GM12864 (cell line): ENCODE results near the gene TTF2.

ENCODE experiments used
- DNase-seq: peaks from one replicate; pipeline ENCODE4 v3.0.0-alpha.2; 2011; ENCODE audit warnings: low read depth
- H3K4me3 ChIP-seq: 2 replicates; pipeline ENCODE4 v1.5.1; 2011; ENCODE audit warnings: mild to moderate bottlenecking, low read depth, low read length, control low read depth
- CTCF ChIP-seq: IDR thresholded peaks from 2 replicates; pipeline ENCODE4 v1.5.1; 2011; ENCODE audit warnings: low read depth, mild to moderate bottlenecking, moderate library complexity, low read length, control low read depth, inconsistent platforms; ENCODE audit errors: missing control alignments

The TTF2 gene

GRCh38 chr1:117124661-117125060 is 64.5 kb downstream of the TTF2 start:
- no peak for TF ChIP-seq CTCF
- no peak for DNase-seq
- no peak overlapping the region for H3K4me3 ChIP-seq

GRCh38 chr1:117127795-117128194 is 67.7 kb downstream of the TTF2 start:
- H3K4me3 ChIP-seq, result no peak overlapping the region
- DNase-seq, result no peak
- TF ChIP-seq CTCF, result no peak

GRCh38 chr1:117128323-117129079 is 68.4 kb downstream of the TTF2 start:
- no peak for DNase-seq
- peak; percentile 28 for TF ChIP-seq CTCF
- H3K4me3 ChIP-seq, result no peak overlapping the region

GRCh38 chr1:117130526-117130925 is 70.4 kb downstream of the TTF2 start:
- no peak for TF ChIP-seq CTCF
- no peak for DNase-seq
- no peak overlapping the region for H3K4me3 ChIP-seq

- no peak for TF ChIP-seq CTCF
- no peak for DNase-seq
- no peak overlapping the region for H3K4me3 ChIP-seq
These were observed 75.2 kb downstream of the TTF2 start for GRCh38 chr1:117135329-117135728.

- no peak for DNase-seq
These were observed 76.6 kb downstream of the TTF2 start for GRCh38 chr1:117136749-117137148.

More at GRCh38 chr1:117136749-117137148, 76.6 kb downstream of the TTF2 start:
- no peak overlapping the region for H3K4me3 ChIP-seq
- TF ChIP-seq CTCF, result no peak
